GM21528 (cell line): ENCODE data around the gene STK32C.
"Not testable (repeated sequence)": the region's sequence is repeated elsewhere in the genome, so short reads cannot be mapped to it uniquely, and the experiment has no call there.

Source experiments
- ATAC-seq: cut with Tn5 transposase; IDR thresholded peaks from one replicate; pipeline ENCODE4 v1.9.1; 2021; ENCODE audit warnings: mild to moderate bottlenecking, moderate library complexity; ENCODE audit not compliant: unreplicated experiment, low FRiP score

The STK32C gene

GRCh38 chr10:132339276-132339675 is 31.5 kb upstream of the STK32C start:
- no peak for ATAC-seq

- no peak for ATAC-seq
These were observed 31.1 kb upstream of the STK32C start for GRCh38 chr10:132338876-132339275.

- ATAC-seq = not testable (repeated sequence)
These were observed 30.1 kb upstream of the STK32C start for GRCh38 chr10:132337854-132338253.

GRCh38 chr10:132336919-132337407 is 29.2 kb upstream of the STK32C start:
- no peak for ATAC-seq

- ATAC-seq = no peak
These were observed 28.5 kb upstream of the STK32C start for GRCh38 chr10:132336064-132336746.

- no peak for ATAC-seq
These were observed 27.7 kb upstream of the STK32C start for GRCh38 chr10:132335189-132336063.

GRCh38 chr10:132334631-132335188 is 27.0 kb upstream of the STK32C start:
- no peak for ATAC-seq

- no peak for ATAC-seq
These were observed 25.6 kb upstream of the STK32C start for GRCh38 chr10:132333386-132333785.

GRCh38 chr10:132332433-132332754 is 24.6 kb upstream of the STK32C start:
- ATAC-seq = peak; percentile 58

GRCh38 chr10:132331601-132332432 is 24.1 kb upstream of the STK32C start, which contains the start of gene LRRC27:
LRRC27 (plus strand) TSS chr10:132332193; CDS start chr10:132333525, 1,332 bp downstream.
- ATAC-seq = peak; percentile 79

GRCh38 chr10:132330486-132330833 is 22.7 kb upstream of the STK32C start:
- ATAC-seq = no peak

GRCh38 chr10:132329565-132330485 is 22.1 kb upstream of the STK32C start:
- ATAC-seq = no peak

GRCh38 chr10:132328738-132329137 is 21.0 kb upstream of the STK32C start:
- ATAC-seq = no peak

- ATAC-seq = no peak
These were observed 20.4 kb upstream of the STK32C start for GRCh38 chr10:132328106-132328505.

- ATAC-seq = no peak
These were observed 19.2 kb upstream of the STK32C start for GRCh38 chr10:132326925-132327324.

- ATAC-seq = no peak
These were observed 18.7 kb upstream of the STK32C start for GRCh38 chr10:132326344-132326889.

- ATAC-seq = no peak
These were observed 16.4 kb upstream of the STK32C start for GRCh38 chr10:132324186-132324585.

GRCh38 chr10:132322586-132323048 is 14.9 kb upstream of the STK32C start:
- no peak for ATAC-seq

- no peak for ATAC-seq
These were observed 14.0 kb upstream of the STK32C start for GRCh38 chr10:132321726-132322125.
